Suprapubic skin (tissue), 3 donors: ENCODE measurements around the gene ZMYND15.

Experiments used
- POLR2A ChIP-seq, 2 donors: fragments of 450-650 bp; IDR thresholded peaks; one replicate each; pipeline ENCODE4 v1.6.1; 2017; ENCODE audit warnings: antibody characterized with exemption in 2 of 2, mild to moderate bottlenecking in 2 of 2, moderate library complexity in 2 of 2
- TF ChIP-seq, protein P1 (sequence below), 2 donors: fragments of 200-600 bp in 1 of 2; fragments of 450-650 bp in 1 of 2; sonication (generic) in 1 of 2; IDR thresholded peaks; one replicate each; pipeline ENCODE4 v1.5.1; 2016 to 2019; ENCODE audit warnings: antibody characterized with exemption in 2 of 2, mild to moderate bottlenecking in 1 of 2, moderate library complexity in 1 of 2

DNA sequence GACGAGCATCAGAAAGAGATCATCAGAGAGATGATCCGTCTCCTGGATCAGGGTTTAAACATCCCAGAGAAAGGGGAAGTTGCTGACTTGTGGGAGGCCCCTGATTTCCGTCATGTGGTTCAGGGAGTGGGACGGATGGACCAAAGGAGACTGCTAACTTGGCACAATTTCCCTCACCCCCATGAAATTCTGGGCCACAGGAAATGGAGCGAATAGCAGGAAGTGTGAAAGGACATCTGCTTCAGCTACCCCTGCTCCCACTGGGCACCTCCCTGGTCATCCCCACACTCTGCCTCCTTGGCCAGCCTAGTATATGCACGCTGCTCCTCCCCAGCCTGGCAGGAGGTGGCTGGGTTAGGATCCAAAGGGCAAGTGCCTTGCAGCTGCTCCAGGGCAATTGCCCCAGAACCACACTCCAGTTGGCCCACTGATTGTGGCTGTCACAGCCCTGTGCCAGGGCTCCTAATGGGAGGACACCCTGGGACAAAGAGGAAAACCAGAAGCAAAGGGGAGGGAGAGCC lies 27.9 kb upstream of the ZMYND15 start:
- TF ChIP-seq, protein P1, sequence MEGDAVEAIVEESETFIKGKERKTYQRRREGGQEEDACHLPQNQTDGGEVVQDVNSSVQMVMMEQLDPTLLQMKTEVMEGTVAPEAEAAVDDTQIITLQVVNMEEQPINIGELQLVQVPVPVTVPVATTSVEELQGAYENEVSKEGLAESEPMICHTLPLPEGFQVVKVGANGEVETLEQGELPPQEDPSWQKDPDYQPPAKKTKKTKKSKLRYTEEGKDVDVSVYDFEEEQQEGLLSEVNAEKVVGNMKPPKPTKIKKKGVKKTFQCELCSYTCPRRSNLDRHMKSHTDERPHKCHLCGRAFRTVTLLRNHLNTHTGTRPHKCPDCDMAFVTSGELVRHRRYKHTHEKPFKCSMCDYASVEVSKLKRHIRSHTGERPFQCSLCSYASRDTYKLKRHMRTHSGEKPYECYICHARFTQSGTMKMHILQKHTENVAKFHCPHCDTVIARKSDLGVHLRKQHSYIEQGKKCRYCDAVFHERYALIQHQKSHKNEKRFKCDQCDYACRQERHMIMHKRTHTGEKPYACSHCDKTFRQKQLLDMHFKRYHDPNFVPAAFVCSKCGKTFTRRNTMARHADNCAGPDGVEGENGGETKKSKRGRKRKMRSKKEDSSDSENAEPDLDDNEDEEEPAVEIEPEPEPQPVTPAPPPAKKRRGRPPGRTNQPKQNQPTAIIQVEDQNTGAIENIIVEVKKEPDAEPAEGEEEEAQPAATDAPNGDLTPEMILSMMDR (IDR thresholded peaks at IDR 0.05): no peak
- TF ChIP-seq POLR2A (IDR thresholded peaks at IDR 0.05): no peak
